ENCODE measurements around the gene KRTAP15-1. TPM values are rescaled to one million over a fixed set of nuclear protein-coding genes. Genes with fewer than 3 reads are reported as not detected.

KRTAP15-1 gene
- total and polyA plus RNA-seq, 2 donors (not counting 3 experiments of a cell fraction or from before 2014, with no cell fraction given) = not detected

DNA sequence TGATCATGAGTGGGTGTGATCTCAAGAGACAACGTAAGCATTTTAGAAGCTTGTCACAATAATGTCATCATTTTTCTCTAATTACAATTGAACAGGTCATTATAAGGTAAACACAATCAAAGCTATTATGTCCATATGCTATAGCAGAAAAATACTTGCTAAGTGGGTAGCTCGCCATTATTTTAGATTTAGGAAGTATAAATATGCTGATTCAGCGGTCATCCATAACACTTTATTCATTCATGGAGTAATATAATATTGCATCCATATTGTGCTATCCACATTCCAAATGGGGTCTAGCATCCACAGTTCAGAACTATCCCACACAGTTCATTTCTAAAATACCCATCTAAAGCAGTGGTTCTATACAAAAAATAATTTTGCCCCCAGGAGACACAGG is 8.4 kb downstream of the KRTAP15-1 start:
- no peaks in the 10 kb centered on the region for H3K79me2 ChIP-seq (ENCODE audit: control insufficient read depth, insufficient read depth, low read length)
- ChIA-PET CTCF (no interaction called here), POLR2A (no interaction called here)
- H3K9ac ChIP-seq (replicated peaks; ENCODE audit: extremely low read depth, insufficient read depth, low read length) = no peak overlapping the region
- no peaks in the 10 kb centered on the region for H4K20me1 ChIP-seq (replicated peaks; ENCODE audit: control insufficient read depth, extremely low read depth, insufficient read depth, low read length)
- no peak for DNase-seq (ENCODE audit: low read depth, low spot score)
- H3K9me1 ChIP-seq (replicated peaks; ENCODE audit: control insufficient read depth, extremely low read depth, insufficient read depth, low read length) = no peaks in the 10 kb centered on the region
- TF ChIP-seq POLR2A (IDR thresholded peaks at IDR 0.05; ENCODE audit: low read depth, low read length) (no peak), FOS (IDR thresholded peaks at IDR 0.05; ENCODE audit: borderline replicate concordance, insufficient read depth, low read length) (no peak), JUN (IDR thresholded peaks at IDR 0.05; ENCODE audit: borderline replicate concordance, insufficient read depth, insufficient read length, low read depth) (no peak), GATA2 (IDR thresholded peaks at IDR 0.05; ENCODE audit: insufficient read depth, insufficient read length, low read depth, low read length) (no peak), CTCF (IDR thresholded peaks at IDR 0.05; ENCODE audit: extremely low read depth in 1 of 2, insufficient read depth in 1 of 2, low read depth in 1 of 2, low read length in 2 of 2) (no peak), EZH2 (IDR thresholded peaks at IDR 0.05; ENCODE audit: borderline replicate concordance, low read depth, low read length, severe bottlenecking) (no peak), MYC (IDR thresholded peaks at IDR 0.05; ENCODE audit: low read depth, low read length) (no peak), POLR2AphosphoS5 (IDR thresholded peaks at IDR 0.05; ENCODE audit: insufficient read depth, low read depth, low read length) (no peak)
- TF ChIP-seq, protein P1, sequence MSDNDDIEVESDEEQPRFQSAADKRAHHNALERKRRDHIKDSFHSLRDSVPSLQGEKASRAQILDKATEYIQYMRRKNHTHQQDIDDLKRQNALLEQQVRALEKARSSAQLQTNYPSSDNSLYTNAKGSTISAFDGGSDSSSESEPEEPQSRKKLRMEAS (IDR thresholded peaks at IDR 0.05; ENCODE audit: insufficient read depth, insufficient read length) = no peak
- BruUV-seq (replicated peaks) = no TSS peak
- no peak overlapping the region for H3K4me3 ChIP-seq (replicated peaks in 1 of 3; ENCODE audit: insufficient read depth in 1 of 3, low read depth in 1 of 3, low read length in 3 of 3)
- H3K4me2 ChIP-seq (ENCODE audit: insufficient read depth, low read length) = no peak overlapping the region
- no peaks in the 10 kb centered on the region for H3K27me3 ChIP-seq (ENCODE audit: control insufficient read depth in 2 of 2, insufficient read depth in 2 of 2, low read length in 2 of 2)
- no peak overlapping the region for H2AFZ ChIP-seq (ENCODE audit: low read depth, low read length)
- no peak for FAIRE-seq
- intact Hi-C loops (cut with micrococcal nuclease) (no loop called here), dilution Hi-C loops (cut with MboI; ENCODE audit: extremely low pct_ligation_motif_present, low sequenced_read_pairs) (no loop called here)
- no peak overlapping the region for H3K27ac ChIP-seq (ENCODE audit: insufficient read depth, low read depth, low read length)
- peaks cover 3% of the 10 kb centered on the region for H3K9me3 ChIP-seq (replicated peaks; ENCODE audit: control insufficient read depth, insufficient read depth, low read length)
- H3K36me3 ChIP-seq (ENCODE audit: control insufficient read depth in 2 of 2, extremely low read depth in 1 of 2, insufficient read depth in 2 of 2, low read length in 2 of 2) = no peaks in the 10 kb centered on the region
- no peaks in the 10 kb centered on the region for H3K4me1 ChIP-seq (ENCODE audit: control insufficient read depth, extremely low read depth, insufficient read depth, low read length)
